Stimulated activated CD4-positive, alpha-beta T cell treated with anti-CD3 and anti-CD28 coated beads, Interleukin-15, amount 100 ng/mL, for 48 hours (primary cell): ENCODE results near the gene INSC.

ENCODE experiments used
- DNase-seq, 2 donors: peaks; one replicate each; pipeline ENCODE4 v3.0.0-alpha.2; 2020; ENCODE audit warnings: low read depth in 2 of 2

INSC gene

DNA sequence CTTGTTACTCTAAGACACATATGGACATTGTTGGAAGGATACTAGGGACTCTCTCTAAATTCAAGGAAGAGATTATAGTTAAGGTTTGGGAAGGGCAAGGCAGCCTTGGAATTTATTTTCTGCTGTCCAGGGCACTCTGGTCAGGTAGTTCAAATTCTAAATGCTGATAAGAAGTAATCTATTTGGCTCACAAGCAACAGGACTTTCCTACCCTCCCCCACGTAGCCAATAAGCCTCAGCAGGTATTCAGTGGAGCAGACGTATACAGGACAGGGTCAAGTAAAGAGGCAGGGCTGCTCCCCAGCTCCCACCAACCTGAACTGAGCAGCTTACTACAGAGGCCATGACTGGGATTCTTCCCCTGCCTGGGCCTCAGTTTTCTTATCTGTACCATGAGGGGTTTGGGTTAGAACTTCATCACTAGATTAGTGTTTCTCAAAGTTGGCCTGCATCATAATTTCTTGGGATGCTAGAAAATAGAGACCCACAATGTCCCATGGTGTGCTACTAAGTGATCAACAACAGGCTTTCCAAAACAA, 6.1 kb upstream of the INSC start:
- no peak for DNase-seq

DNA sequence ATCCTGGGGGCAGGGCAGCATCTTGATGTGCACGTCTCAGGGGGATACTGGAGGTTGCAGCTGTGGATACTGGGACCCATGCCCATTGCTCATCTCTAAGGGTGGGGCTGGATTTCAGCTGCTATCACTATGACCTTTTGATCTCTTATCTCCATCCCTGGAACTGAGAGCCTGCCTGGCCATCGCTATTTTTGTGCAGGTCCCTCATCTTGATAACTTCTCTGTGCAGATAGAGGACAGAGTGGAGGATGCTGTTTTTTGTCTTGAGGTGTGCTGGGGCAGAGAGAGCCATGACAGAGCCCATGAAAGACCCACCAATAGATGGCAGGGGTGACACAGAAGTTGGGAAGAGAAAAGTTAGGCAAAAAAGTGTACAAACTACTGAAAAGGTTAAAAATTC, 5.1 kb upstream of the INSC start:
- no peak for DNase-seq

DNA sequence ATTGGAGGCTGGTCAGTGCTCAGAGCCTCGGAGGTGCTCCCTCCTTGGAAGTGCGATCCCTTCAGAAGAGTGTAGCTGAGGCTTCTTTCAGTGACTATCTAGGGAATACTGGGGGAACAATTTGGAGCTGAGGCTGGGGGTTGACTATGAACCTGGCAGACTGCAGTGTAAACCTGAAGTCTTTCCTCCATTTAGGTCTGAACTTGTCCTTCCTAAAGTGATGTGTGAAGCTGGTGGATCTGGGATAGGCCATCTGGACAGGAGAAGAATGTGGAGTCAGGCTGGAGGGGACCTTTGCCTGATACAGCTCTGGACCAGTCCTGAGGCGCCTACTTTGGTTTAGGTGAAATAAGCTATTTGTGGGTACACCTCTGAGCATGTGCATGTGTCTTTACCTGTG, 3.5 kb upstream of the INSC start:
- no peak for DNase-seq

DNA sequence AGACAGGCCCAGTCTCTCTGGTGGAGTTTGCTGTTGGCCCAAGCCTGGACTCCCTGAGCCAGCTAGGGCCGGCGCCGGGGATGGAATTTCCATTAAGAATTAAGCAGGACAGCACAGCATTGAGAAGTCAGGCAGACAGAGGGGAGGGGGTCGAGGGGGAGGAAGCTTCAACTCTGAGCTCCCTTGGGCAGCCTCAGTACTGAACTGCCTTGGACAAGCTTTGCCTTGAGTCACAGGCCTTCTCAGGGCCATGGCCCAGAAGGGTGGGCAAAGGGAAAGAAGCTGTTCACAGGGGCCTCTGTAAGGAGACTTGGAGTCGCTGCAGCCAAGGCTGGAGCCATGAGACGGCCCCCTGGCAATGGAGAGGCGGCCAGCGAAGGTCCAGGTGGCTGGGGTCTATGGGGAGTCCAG, 2.6 kb upstream of the INSC start:
- no peak for DNase-seq

DNA sequence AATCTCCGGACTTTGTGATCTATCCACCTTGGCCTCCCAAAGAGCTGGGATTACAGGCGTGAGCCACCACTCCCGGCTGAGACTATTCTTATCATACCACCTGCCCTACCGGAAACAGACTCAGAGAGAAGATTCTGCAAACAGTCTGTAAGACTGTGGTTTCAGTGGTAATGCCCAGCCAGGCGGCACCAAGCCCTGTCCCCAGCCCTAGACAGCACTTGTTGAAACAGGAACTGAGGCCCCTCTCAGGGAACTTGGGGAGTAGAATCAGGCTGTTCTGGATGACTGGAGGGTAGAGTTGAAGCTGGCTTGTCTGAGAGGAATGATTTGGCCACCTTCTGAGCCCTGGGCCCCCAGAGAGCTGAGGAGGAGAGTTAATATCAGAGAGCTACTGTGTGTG, 1.3 kb upstream of the INSC start:
- DNase-seq: no peak

DNA sequence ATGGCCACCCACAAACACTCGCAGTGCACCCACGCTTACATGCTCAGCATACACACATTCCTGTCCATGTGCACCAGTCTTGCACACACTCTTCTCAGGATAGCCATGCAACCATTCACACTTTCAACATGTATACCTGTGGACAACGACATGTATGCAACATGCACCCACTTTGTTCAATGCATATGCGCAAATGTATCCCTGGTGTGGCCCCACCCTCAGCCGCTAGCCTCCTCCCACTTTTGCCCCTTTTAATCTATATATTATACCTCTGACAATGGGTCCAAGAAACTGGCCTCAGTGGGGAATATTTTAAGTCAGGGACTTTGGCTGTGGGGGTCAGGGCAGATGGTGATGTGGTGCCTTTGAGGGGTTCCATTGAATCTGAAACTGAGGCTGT, 963 bp downstream of the INSC start:
- no peak for DNase-seq

DNA sequence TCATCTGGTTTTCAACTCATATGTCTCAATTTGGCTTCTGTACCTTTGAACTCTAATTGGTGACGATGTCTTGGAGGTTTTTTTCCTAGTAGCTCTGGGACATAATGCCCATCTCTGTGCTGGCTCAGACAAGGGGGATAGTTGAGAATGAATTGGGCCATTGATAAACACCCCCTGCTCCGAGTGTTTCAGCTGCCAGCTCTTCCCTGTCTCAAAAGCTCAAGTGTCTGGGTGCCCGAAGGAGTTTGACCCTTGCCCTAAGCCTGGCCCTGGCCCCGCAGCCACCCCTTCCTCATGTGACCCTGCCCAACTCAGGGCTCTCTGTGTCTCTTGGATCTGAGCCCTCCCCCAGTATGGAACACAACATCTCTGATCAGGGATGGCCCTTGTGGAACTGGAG, 3.0 kb downstream of the INSC start:
- no peak for DNase-seq

DNA sequence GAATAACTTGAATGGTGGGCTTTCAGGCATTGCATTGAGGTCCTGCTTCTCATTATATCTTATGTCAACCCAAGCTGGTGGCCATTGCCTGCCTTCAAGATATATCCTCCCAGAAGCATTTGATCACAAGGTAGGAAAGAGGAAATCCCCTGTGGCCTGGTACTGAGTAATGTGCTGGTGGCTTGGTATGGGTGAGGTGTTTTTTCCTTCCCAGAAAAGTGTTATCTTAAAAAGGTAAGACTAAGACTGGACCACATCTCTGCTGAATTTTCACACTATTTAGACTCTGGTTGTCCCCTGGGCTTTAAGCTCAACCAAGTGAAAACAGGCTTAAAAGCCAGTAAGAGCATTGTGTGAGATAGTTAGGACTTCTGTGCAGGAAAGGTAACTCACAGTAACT, 3.7 kb downstream of the INSC start:
- no peak for DNase-seq

DNA sequence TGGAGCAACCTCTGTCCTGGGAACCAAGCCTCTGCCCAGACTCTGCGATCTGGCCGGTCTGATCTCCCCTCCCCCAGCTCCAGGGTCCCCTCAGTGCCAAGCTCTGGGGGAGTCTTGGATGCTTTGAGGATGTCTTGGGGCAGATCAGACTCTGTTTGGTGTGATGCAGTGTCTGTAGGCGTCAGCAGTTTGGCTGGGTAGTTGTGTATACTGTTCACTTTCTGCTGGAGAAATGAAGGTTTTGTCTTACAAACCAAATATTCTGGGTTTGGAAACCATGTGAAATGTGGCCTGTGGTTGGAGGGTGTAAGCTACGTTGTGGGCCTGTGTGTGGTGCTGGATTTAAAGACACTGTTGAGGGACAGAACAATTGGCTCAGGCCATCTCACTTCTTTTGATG, 4.6 kb downstream of the INSC start:
- no peak for DNase-seq

DNA sequence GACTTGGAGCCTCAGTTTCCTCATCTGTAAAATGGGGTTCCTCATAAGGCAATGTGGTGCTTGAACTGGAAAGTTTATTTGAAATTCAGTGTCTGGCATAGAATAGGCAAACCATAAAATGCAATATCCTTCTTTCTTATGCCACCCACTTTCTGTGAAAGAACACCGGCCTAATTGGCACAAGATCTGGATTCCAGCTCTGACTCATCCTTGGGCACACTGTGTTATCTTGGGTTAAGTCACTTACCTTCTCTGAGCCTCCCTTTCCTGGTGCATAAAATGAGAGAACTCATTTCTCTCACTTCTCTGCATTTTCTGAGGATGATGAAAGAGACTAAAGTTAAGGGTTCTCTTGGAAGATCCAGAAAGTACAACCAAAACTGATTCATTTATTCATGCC, 5.1 kb downstream of the INSC start:
- DNase-seq: no peak

DNA sequence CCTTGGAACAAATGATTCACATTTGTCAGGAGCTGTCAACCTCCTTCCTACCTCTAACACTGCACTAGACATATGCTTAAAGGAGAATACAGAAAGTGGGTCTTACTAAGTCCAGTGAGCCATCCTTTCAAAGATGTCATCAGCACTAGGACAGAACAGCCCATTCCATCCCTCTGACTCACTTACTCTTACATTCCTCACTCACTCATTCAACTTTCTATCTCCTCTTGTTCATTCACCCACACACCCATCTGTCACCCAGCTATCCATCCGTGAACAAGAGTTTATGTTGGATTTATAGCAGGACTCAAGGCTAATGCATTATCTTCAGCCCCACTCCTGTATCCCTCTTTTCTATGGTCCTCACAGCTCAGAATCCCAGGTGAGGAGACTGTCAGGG, 9.1 kb downstream of the INSC start:
- DNase-seq: no peak

DNA sequence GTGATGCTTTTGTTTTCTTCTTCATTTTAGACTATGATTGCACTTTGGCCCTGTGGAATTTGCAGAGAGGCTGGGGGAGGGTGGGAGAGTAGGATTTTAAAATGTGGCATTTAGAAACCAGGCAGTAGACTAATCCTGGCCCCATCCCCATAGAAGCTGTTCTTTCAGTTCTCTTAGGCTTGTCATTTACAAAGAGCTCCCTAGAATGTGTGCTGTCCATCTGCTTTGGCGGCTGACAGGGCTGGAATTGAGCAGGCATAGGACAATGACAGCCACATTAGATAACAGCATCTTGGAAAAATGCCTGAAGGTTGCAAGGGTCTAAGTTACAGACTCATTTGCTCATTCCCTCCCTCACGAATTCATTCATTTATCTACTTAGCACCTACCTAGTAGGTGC, 9.8 kb downstream of the INSC start:
- no peak for DNase-seq

DNA sequence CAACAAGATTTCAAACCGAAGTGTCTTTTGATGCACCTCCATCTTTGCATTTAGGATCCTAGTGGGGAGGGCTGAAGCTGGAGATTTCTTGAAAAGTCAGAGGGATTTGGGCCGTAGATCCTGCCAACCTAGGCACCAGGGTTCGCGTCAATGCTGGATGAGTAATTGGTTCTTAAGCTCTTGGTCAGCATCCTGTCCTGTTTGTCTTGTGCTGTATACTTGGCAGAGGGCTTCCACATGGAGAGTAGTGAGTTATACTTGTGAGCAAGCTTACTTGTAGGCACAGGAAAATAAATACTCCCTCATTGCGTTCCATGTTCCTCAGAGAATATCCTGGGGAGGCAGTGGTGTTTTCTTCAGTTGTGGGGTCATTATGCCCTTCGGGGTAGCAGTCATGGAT, 12.6 kb downstream of the INSC start:
- no peak for DNase-seq

DNA sequence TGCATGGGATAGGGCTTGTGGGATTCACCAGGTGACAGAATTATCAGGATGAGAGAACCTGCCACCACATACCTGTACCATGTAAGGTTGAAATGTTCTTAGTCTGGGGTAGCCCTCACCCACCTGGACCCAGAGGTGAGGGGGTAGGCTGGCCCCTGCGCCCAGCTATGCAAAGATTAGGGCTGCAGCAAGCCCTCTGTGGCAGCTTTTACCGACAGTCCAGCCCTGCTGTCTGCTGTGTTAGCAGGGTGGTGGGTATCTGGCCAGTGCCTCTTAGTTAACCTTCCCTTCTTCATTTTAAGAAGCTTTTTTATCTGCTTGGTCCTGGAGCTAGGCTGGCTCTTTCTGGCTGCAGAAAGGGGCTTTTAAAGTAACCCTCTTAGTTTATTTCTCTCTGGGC, 13.9 kb downstream of the INSC start:
- DNase-seq: no peak

DNA sequence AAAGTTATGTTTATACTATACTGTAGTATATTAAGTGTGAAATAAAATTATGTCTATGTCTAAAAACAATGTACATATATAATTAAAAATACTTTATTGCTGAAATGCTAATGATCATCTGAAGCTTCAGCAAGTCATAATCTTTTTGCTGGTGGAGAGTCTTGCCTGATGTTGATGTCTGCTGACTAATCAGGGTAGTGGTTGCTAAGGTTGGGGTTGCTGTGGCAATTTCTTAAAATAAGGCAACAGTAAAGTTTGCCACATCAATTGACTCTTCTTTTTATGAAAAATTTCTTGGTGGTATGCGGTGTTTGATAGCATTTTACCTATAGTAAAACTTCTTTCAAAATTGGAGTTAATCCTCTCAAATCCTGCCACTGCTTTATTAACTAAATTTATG, 21.4 kb downstream of the INSC start:
- no peak for DNase-seq

DNA sequence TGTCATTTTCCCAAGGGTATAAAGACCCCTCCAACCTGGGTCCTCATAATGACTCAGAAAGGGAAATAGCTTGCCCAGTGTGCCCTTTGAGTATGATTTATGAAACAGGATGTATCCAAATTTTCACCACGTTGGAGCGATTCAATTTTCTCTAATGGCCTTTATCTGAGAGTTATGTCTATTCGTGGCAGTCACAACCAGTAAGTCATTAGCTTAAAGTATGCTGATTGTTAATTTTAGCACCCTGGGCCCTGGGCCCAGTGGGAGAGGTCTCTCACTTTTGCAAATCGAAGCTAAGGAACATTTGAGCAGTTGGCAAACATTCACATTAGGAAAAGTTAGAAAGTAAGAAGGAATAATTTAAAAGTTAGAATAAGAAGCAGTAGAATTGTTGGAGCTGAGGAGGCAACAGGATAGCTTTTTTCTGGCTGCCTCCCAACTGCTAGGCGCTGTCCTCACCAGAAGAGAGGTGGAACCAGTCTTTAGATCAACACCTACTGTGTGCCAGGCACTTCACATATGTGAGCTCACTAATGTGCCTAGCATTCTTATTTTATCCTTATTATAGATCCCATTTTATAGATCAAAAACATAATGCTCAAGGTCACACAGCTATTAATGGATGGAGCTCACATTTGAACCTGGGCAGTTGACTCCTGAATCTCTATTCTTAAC, 24.5 kb downstream of the INSC start:
- no peak for DNase-seq

DNA sequence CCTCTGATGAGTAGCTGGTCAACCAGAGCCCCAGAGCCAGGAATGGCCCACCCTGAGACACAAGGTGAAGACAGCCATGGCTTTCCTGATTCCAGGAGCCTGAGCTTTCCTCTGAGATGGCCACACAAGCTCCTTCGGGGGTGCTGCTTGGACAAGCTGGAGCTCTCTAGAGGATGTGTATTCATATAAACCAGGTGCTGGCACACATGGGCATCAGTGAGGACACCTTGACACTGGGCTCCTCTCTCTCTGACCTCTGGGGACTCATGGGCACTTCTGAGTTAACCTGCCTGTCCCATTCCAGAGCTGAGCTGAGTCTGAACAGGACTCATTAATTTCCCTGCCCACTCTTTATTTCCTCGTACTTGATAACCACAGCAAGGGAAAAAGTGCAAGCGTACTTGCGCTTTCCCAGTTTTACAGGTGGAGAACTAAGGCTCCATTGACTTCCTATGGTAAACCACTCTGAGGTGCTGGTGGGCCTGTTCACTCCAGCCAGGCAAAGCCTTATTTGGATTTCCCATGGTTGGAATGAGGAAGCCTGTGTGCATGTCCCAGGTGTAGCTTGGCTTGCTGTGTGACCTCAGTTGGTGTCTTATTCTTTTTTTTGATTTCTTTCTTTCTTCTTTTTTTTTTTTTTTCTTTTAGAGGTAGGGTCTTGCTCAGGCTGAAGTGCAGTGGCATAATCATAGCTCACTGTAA, 25.4 kb downstream of the INSC start:
- DNase-seq: no peak

DNA sequence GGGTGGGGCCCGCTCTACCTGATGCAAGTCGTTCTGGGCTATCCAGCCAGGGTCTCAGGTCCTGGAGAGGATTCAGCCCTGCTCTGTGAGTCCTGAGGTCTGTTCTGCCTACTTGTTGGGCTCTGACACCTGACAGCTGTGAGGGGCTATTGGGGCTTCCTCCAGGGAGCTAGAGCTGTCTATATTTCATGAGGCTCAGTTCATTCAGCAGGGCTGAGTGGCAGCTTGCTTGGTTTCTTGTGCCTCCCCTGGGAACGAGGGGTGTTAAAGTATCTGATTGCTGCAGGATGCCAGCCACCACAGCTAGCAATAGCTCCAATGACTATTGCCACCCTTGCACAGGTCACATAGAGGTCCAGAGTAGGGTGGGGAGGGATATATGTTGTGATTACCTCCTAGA, 26.7 kb downstream of the INSC start:
- no peak for DNase-seq

DNA sequence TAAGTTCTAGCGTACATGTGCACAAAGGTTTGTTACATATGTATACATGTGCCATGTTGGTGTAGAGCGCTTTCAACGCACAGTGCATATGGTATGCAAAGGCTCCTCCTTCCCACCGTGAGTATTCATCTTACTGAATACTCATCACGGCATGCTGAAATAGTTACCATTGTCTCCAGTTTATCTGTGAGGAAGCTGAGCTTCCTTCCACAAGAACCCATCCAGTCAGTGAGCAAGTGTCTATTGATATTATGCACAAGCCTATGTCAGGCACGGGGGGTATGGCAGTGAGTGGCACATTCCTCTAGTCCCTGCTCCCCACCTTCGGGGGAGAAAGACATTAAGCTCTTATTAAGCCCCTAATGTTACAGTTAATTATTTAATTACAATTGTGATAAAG, 28.1 kb downstream of the INSC start:
- DNase-seq: no peak

DNA sequence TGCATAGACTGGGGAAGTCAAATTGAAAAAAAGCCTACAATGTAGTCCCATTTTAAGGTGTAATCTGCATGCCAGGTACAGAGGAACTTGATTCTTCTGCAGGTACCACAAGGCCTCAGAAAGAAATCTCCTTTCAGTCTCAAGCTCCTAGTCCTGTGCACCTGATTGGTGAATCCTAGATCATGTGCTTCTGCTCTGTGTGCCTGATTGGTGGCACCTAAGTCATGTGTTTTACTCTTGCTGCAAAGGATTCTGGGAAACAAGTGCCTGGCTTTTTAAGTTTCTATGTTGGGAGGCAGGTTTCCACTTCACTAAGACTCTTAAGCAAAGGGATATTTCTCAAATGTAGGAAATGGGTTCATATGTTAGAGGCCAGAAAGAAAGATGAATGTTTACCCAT, 29.1 kb downstream of the INSC start:
- DNase-seq: no peak

DNA sequence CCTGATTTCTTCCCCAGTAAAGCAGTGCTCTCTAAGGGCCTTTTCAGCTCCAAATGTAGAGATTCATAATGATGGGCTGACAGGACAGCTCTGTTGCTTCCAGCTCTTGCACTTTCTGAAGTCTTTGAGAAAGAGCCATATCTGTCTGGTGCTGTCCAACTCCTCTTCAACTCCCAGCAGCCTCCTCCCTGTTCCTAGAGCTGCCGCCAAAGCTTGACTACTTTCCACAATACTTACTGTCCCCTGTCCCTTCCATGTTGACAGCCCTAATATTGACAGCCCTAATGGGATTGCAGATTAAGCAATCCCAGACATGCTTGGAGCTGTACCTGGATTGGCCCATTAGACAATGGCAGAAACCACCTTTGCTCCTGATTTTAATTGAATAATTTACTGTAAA, 29.6 kb downstream of the INSC start:
- DNase-seq: no peak

DNA sequence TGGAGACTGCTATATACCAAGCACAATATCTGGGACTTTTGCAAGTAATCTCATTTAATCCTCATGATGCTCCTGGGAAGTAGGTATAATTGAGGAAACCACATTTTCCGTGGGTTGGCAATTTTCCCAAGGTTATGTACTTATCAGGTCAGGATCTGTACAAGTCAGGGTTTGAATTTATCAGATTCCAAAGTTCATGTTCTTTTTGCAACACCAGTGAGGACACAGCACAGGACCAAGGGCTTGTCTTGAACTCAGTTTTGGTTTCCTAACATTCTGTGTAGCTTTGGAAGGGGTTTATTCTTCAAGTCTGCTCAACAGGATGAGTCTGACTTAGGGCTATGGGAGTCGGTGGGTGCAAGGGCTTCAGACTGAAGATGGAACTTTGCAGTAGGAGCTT, 30.4 kb downstream of the INSC start:
- no peak for DNase-seq

DNA sequence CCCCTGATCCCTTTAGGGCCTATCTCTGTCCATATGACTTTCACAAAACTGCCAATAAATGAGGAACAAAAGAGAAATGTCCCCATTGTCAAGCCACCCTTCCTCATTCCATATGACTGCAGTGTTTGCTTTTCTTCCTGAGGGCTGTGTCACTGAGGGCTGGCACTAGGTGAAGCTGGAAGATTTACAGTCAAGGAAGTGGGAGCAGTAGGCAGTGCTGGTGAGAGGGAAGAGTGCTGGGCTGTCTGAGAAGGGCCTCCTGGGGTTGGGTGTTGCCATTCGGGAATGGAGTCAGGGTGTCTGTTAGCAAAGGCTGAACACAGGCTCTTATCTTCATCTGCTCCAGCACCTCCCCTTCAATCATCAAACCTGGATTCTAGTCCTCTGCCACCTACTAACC, 30.9 kb downstream of the INSC start:
- no peak for DNase-seq
